Activated CD8-positive, alpha-beta memory T cell treated with anti-CD3 and anti-CD28 coated beads for 36 hours (primary cell): Measurements from ENCODE around the gene ASB4. TPM values are rescaled to one million over a fixed set of nuclear protein-coding genes. Genes with fewer than 3 reads are reported as not detected.
"Not testable (repeated sequence)": the region's sequence is repeated elsewhere in the genome, so short reads cannot be mapped to it uniquely, and the experiment has no call there.

Experiments used
- CTCF ChIA-PET: fragments of 350-600 bp; sonication (Branson Sonifier 250); formaldehyde crosslinking; loops from one replicate; lab custom pipeline; 2021; ENCODE audit warnings: antibody characterized with exemption; lab: Charles Lee
- POLR2A ChIA-PET: fragments of 350-600 bp; sonication (Branson Sonifier 250); formaldehyde crosslinking; loops from one replicate; lab custom pipeline; 2021; ENCODE audit warnings: antibody characterized with exemption; lab: Charles Lee
- total RNA-seq, 2 experiments: library from RNA; stranded (reverse); gene quantifications; one replicate each; pipeline ENCODE4 v1.2.3, GENCODE V29; 2021

ASB4 gene
- total RNA-seq, 2 experiments from 2014 or later = not detected

DNA sequence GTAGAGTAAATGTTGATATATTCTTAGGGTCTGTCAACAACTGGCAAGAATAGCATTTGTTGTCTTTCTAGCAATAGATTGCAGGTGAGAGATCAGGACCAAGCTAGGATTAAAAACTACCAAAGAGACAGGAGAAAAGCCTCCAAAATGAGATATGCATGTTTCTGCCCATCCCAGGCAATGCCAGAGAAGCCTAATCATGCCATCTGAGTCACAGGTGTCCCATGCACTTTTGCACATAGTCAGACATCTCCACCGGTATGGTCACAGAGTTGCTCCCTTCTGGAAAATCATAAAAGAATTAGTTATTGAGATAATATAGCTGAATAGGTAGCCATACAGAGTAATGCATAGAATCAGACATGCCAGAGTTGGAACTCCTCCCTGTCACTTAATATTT is 59.9 kb downstream of the ASB4 start:
- CTCF ChIA-PET = no interaction called here
- POLR2A ChIA-PET = no interaction called here

- ChIA-PET CTCF (no interaction called here), POLR2A (no interaction called here)
Observed at GRCh38 chr7:95546647-95547046, 60.9 kb downstream of the ASB4 start.

GRCh38 chr7:95547361-95548348 is 61.9 kb downstream of the ASB4 start:
- CTCF ChIA-PET = no interaction called here
- POLR2A ChIA-PET = no interaction called here

GRCh38 chr7:95549818-95550529 is 64.2 kb downstream of the ASB4 start:
- ChIA-PET POLR2A (no interaction called here), CTCF (no interaction called here)

GRCh38 chr7:95550546-95550945 is 64.8 kb downstream of the ASB4 start:
- CTCF ChIA-PET = no interaction called here
- POLR2A ChIA-PET = no interaction called here

GRCh38 chr7:95552010-95552926 is 66.5 kb downstream of the ASB4 start:
- CTCF ChIA-PET, POLR2A ChIA-PET: not testable (repeated sequence)

GRCh38 chr7:95553939-95554338 is 68.2 kb downstream of the ASB4 start:
- POLR2A ChIA-PET = no interaction called here

DNA sequence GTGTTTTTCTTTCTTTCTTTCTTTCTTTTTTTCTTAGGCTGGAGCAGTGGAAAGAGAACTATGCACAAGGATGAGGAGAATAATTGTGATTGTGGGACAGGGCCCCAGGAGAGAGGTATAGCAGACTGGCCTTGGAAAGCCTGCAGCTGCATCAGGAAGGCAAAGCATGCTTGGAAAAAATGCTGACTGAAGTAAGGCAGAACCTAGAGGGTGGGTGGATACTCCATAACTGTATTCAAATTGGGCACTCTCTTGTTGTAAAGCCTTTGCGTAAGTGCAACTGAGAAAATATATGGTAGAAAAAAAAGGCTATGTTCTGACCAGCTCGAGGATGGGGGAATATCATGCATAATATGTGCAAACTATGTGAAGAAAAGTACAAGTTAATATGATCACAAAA is 71.0 kb downstream of the ASB4 start:
- CTCF ChIA-PET = no interaction called here
- POLR2A ChIA-PET = no interaction called here

More at GRCh38 chr7:95553939-95554338, 68.2 kb downstream of the ASB4 start:
- CTCF ChIA-PET = no interaction called here

DNA sequence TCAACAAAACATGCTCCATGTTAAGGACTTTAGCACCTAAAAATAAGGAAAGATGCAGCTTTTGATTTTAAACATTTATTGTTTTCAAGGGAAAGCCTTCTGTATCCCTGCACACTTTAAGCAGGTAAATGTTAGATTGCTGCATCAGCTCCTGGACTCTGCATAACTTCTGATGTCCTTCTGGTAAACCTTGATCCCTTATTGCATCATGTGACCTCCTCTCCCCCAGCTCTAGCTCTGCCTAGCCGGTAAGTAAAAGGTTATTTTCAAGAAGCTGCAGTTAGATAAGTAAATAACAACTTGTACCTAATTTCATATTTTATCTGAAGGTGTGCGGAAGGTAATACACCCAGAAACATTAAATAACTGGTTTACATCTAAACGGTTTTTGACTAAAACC is 73.1 kb downstream of the ASB4 start:
- CTCF ChIA-PET = no interaction called here
- POLR2A ChIA-PET = no interaction called here

DNA sequence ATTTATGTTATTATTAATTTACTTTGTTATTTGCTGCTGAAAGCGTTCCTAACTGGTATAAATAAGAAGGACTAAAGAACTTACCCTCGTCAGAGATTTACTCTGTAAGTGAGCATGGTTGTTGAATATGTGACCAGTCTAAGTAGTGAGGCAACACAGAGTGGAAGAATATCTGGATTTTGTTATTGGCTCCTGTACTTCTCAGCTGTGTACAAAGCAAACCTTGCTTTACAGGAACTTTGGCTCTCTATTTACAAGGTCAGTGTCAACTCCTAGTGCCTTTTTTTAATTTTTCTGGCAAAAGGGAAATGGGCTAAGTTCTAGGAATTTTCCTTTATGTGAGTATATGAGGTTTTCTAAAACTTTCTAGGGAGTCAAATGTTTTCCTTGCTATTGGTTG is 74.9 kb downstream of the ASB4 start:
- CTCF ChIA-PET = no interaction called here
- POLR2A ChIA-PET = no interaction called here

DNA sequence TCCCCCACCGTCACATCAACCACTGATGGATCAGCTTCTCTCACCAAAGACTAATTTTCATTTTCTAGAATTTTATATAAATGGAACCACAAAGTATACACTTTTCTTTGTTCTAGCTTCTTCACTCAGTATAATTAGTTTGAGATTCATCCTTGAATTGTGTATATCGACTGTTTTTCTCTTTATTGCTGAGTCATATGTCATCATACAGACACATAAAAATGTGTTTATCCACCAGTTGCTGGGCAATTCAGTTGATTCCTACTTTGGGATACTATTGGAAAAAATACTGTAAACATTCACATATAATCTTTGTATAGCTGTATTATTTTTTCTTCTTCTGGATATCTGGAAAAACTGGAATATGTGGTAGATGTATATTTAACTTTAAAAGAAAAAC is 84.0 kb downstream of the ASB4 start:
- ChIA-PET CTCF (no interaction called here), POLR2A (no interaction called here)

GRCh38 chr7:95577137-95577536 is 91.4 kb downstream of the ASB4 start:
- ChIA-PET POLR2A (no interaction called here), CTCF (no interaction called here)

DNA sequence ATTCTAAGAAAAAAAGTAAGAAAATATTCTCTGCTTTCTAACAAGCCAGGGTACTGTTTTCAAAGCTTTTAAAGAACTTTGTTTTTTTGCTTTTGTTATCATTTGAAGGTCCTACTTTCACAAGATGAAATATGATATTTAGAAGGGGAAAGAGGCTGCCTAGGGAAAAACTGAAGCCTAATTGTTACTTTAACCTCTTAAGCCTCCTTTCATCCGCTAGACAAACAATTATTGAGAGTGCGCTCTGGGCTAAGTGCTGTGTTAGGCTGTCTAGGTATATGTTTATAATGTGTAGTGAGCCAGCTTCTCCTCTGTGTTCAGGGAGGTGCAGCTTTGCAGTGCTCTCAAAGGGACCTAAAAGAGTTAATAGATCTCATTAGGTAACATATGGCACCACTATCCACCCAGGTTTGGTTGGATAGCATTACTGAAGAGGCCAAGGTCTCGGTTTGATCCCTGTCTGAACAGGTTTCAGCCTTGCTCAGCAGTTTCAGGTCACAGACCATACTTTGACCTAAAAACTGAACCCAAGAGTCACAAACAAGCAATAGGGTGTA is 92.6 kb downstream of the ASB4 start:
- ChIA-PET CTCF (no interaction called here), POLR2A (no interaction called here)

GRCh38 chr7:95579318-95579717 is 93.6 kb downstream of the ASB4 start:
- POLR2A ChIA-PET = no interaction called here

GRCh38 chr7:95581467-95581866 is 95.7 kb downstream of the ASB4 start:
- POLR2A ChIA-PET = no interaction called here
- CTCF ChIA-PET = no interaction called here

More at GRCh38 chr7:95579318-95579717, 93.6 kb downstream of the ASB4 start:
- CTCF ChIA-PET = no interaction called here

DNA sequence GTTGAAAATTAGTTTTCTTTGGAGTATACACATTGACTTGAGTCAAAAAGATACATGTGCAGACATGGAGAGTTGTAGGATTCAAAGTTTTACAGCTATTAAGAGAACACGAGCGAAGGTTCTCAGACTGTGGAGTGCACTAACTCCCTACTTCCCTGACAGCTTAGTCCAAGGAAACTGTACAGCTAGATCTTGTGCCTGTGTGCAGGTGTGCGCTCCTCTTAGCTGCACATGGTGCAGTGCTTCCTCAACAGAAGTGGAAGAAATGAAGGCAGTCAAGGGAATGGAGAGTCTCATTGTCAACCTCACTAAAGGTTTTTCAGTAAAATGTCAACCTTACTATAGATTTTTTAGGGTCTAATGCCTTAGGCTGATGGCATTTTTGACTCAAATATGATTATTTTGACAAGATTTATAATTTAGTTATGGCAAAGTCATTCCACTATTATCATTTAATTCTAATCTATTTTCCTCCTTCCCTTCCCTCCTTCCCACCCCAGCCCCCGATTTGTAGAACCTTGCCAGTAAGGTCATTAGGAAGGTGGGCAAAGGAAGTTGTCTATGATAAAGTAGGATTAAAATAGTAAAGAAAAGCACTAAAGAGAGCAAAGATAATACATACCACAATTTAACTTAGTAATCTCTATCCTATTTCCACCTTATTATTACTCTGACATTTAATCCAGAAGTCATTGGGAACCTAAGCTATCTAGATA is 97.0 kb downstream of the ASB4 start:
- POLR2A ChIA-PET = no interaction called here
- CTCF ChIA-PET = no interaction called here

DNA sequence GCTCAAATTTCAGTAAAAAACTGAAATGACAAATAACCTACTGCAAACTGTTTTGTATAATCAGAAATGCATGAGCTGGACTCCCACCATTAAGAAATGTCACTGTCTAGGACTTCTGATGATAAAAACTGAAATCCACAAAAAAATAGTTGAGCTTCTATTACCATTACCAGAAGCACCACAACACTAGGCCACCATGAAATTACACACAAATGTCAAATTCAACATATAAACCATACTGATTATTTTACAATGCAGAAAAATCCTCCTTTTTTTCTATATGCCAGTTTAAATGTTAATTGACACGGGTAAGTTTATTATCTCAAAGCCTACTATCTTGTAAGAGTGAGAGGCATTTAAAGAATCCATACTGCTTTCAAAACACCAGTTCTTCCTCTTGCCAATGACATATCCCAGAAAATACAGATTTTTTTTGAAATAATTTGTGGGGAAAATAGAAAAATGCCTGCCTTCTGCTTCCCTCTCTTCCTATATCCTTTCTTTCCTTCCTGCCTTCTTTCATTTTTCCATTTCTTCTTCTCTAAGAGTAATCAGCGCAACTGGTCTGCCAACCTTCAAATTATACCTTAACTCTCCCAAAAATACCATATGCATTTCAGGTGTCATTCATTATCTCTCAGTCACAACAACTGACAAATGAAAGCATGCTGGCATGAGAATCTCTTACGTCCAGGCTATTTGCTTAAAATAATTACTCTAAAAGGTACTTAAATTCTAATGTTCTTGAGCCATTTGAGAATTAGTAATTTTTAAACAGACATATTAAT is 98.3 kb downstream of the ASB4 start:
- ChIA-PET POLR2A (no interaction called here), CTCF (no interaction called here)

DNA sequence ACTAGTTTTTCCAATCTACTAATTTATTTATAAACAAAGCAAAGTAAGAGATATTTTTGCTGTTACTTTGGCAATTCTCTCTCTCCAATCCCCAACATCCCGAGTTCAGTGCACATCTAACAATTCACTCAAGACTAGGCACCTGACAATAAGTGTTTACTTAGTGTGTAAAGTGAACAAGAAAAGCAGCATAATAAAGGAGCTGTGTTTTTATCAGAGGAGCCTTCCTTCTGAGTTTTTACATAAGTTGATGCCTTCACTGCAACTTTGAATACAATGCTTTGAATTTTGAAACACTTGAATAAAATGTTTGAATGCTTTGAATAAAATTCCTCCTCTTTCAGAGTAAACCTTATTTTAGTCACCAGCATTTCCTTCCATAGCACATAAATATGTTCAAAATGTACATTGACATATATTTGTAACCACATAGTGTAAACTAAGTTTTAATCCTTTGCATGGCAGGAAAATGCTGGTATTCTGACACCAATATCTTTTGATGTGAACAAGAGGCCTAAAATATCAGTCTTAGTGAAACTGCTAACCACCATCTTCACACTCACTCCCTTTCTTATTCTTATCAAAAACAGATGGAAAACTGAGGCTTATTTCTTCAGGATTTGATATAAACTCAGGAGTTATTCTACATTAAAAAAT is 99.2 kb downstream of the ASB4 start:
- ChIA-PET CTCF (no interaction called here), POLR2A (no interaction called here)
